Measurements from ENCODE around the gene ADGRF4.

DNA sequence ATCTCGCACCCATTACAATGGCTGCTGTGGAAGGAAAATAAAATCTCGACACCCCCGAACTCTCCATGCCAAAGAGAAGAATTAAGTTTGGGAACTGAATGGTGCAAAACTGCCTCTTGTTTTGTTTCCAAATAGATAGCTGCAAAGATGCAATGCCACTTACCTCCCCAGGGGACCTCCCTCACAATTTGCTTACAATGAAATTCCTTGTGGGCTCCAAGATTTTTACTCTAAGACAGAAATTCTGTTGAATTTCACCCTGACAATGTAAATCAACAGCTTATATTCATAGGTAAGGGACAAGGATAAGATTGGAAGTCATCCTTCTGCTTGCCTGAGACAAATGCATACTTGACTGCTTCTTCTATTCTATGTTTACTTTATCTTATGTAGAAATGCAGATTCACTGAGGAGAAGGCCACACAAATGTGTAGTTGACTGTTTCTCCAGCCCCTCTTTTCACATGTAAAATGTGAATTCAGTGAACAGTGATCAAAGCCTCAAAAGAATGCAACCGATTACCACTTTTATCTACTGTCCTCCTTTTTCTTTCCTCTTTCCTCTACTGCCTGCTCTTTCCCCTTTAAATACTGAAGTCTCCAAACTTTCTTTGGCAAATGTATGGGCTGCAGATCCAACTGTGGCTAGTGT lies 36.6 kb downstream of the ADGRF4 start:
- TF ChIP-seq, protein P1, sequence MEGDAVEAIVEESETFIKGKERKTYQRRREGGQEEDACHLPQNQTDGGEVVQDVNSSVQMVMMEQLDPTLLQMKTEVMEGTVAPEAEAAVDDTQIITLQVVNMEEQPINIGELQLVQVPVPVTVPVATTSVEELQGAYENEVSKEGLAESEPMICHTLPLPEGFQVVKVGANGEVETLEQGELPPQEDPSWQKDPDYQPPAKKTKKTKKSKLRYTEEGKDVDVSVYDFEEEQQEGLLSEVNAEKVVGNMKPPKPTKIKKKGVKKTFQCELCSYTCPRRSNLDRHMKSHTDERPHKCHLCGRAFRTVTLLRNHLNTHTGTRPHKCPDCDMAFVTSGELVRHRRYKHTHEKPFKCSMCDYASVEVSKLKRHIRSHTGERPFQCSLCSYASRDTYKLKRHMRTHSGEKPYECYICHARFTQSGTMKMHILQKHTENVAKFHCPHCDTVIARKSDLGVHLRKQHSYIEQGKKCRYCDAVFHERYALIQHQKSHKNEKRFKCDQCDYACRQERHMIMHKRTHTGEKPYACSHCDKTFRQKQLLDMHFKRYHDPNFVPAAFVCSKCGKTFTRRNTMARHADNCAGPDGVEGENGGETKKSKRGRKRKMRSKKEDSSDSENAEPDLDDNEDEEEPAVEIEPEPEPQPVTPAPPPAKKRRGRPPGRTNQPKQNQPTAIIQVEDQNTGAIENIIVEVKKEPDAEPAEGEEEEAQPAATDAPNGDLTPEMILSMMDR (conservative IDR thresholded peaks at IDR 0.05) = no peak
- no peak for TF ChIP-seq EZH2 (IDR thresholded peaks at IDR 0.05; ENCODE audit: low read depth)

All from PC-9 (cell line).